Endometrium (tissue), 2 donors: ENCODE measurements around the gene ZNF525.
"Not testable (repeated sequence)": the region's sequence is repeated elsewhere in the genome, so short reads cannot be mapped to it uniquely, and the experiment has no call there.

Experiments used
- FAIRE-seq: peaks from 2 replicates; lab custom pipeline; 2012; peaks lifted over from hg19 to GRCh38; lab: Jason Lieb, UNC
- donor health status: control.
- donor health status: control.

Gene ZNF525

GRCh38 chr19:53395840-53396524, 30.5 kb downstream of the ZNF525 start:
- not testable (repeated sequence) for FAIRE-seq

GRCh38 chr19:53396525-53396868, 31.0 kb downstream of the ZNF525 start:
- FAIRE-seq: no peak

- FAIRE-seq: not testable (repeated sequence)
These were observed 32.4 kb downstream of the ZNF525 start for GRCh38 chr19:53397918-53398317.

- no peak for FAIRE-seq
These were observed 44.1 kb downstream of the ZNF525 start for GRCh38 chr19:53409505-53410204.

GRCh38 chr19:53420520-53421315, 55.2 kb downstream of the ZNF525 start:
- FAIRE-seq: not testable (repeated sequence)

GRCh38 chr19:53422551-53422950, 57.0 kb downstream of the ZNF525 start:
- FAIRE-seq: no peak

- not testable (repeated sequence) for FAIRE-seq
These were observed 57.6 kb downstream of the ZNF525 start for GRCh38 chr19:53423074-53423473.

GRCh38 chr19:53423680-53424079, 58.2 kb downstream of the ZNF525 start:
- not testable (repeated sequence) for FAIRE-seq

GRCh38 chr19:53424968-53425597, 59.6 kb downstream of the ZNF525 start:
- no peak for FAIRE-seq

GRCh38 chr19:53431399-53432087, 66.0 kb downstream of the ZNF525 start, which contains the start of gene ZNF761:
Gene ZNF761, plus strand, starts transcription at chr19:53431984. Its CDS starts 15,285 bp downstream, at chr19:53447269.
- FAIRE-seq: no peak

- FAIRE-seq: no peak
These were observed 66.7 kb downstream of the ZNF525 start for GRCh38 chr19:53432088-53432661.
